Anterior cingulate cortex (tissue), 58 donors: ENCODE data around the gene EIF4E.
"Not testable (repeated sequence)": the region's sequence is repeated elsewhere in the genome, so short reads cannot be mapped to it uniquely, and the experiment has no call there.

ENCODE experiments used
- DNase-seq, 58 donors: peaks; one replicate each; lab custom pipeline; 2025; lab: John Stamatoyannopoulos, UW

The EIF4E gene

GRCh38 chr4:98887145-98887544 lies 41.8 kb downstream of the EIF4E start:
- DNase-seq: no peak

- not testable (repeated sequence) for DNase-seq
These were observed 42.6 kb downstream of the EIF4E start for GRCh38 chr4:98886382-98886781.

GRCh38 chr4:98880884-98881283 lies 48.0 kb downstream of the EIF4E start:
- DNase-seq: not testable (repeated sequence)

- DNase-seq: no peak
These were observed 49.4 kb downstream of the EIF4E start for GRCh38 chr4:98879515-98879914.

GRCh38 chr4:98873059-98873458 lies 55.9 kb downstream of the EIF4E start:
- no peak for DNase-seq

GRCh38 chr4:98872120-98872906 lies 56.6 kb downstream of the EIF4E start:
- not testable (repeated sequence) for DNase-seq

GRCh38 chr4:98867648-98868047 lies 61.3 kb downstream of the EIF4E start:
- DNase-seq: no peak

- no peak for DNase-seq
These were observed 63.9 kb downstream of the EIF4E start for GRCh38 chr4:98865059-98865458.

- DNase-seq: no peak
These were observed 64.4 kb downstream of the EIF4E start for GRCh38 chr4:98864560-98864959.

GRCh38 chr4:98862371-98862770 lies 66.6 kb downstream of the EIF4E start:
- DNase-seq: no peak

GRCh38 chr4:98861100-98861884 lies 67.6 kb downstream of the EIF4E start:
- no peak for DNase-seq

- DNase-seq: no peak
These were observed 77.1 kb downstream of the EIF4E start for GRCh38 chr4:98851806-98852205.

- no peak for DNase-seq
These were observed 78.0 kb downstream of the EIF4E start for GRCh38 chr4:98850937-98851336.

- no peak for DNase-seq
These were observed 80.5 kb downstream of the EIF4E start for GRCh38 chr4:98848448-98848847.

- no peak for DNase-seq
These were observed 83.0 kb downstream of the EIF4E start for GRCh38 chr4:98845960-98846359.

- DNase-seq: not testable (repeated sequence)
These were observed 86.0 kb downstream of the EIF4E start for GRCh38 chr4:98842917-98843316.

- peak in 2 of 58 donors; percentile 0 to 1 for DNase-seq
These were observed 89.8 kb downstream of the EIF4E start for GRCh38 chr4:98838977-98839618.

- peak in 5 of 58 donors; percentile 0 to 15 (median 5) for DNase-seq
These were observed 90.4 kb downstream of the EIF4E start for GRCh38 chr4:98838531-98838930.

- no peak for DNase-seq
These were observed 95.5 kb downstream of the EIF4E start for GRCh38 chr4:98833384-98833783.

GRCh38 chr4:98831036-98831435 lies 97.9 kb downstream of the EIF4E start:
- not testable (repeated sequence) for DNase-seq
